Astrocyte of the cerebellum (primary cell): Measurements from ENCODE around the gene C3orf22.

Source experiments
- DNase-seq: peaks from one replicate; pipeline ENCODE4 v3.0.0-alpha.2; 2011; ENCODE audit warnings: low read depth
- H3K4me3 ChIP-seq: 2 replicates; pipeline ENCODE4 v1.5.1; 2011; ENCODE audit warnings: mild to moderate bottlenecking, low read depth, low read length, moderate library complexity
- in situ Hi-C: cut with HindIII; loops from 2 replicates; pipeline ENCODE4 v1.10.0; 2017; ENCODE audit warnings: low sequenced_read_pairs
- TF ChIP-seq, protein P1 (sequence below): IDR thresholded peaks from 2 replicates; pipeline ENCODE4 v1.5.1; 2012; ENCODE audit warnings: low read length, low read depth, moderate library complexity, mild to moderate bottlenecking; ENCODE audit errors: missing control alignments

C3orf22 gene

DNA sequence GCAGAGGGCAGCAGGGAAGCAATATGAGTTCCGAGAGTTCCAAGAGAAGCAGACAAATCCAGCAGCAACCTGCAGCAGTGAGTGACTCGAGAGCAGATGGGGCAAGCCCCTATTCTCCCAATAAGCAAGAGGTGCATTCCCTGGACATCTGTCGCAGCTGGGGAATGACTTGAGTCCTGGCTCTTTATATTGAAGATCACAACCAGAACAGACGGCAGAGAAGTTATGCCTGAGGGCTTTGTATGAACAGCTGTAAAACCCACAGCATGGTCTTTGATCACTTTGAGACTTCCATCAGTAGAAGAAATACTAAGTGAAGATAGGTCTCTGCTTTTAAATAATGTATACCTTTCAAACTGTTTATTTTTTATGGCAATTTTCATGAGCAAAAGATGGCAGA, 23.6 kb upstream of the C3orf22 start:
- in situ Hi-C loops = no loop called here
- TF ChIP-seq, protein P1, sequence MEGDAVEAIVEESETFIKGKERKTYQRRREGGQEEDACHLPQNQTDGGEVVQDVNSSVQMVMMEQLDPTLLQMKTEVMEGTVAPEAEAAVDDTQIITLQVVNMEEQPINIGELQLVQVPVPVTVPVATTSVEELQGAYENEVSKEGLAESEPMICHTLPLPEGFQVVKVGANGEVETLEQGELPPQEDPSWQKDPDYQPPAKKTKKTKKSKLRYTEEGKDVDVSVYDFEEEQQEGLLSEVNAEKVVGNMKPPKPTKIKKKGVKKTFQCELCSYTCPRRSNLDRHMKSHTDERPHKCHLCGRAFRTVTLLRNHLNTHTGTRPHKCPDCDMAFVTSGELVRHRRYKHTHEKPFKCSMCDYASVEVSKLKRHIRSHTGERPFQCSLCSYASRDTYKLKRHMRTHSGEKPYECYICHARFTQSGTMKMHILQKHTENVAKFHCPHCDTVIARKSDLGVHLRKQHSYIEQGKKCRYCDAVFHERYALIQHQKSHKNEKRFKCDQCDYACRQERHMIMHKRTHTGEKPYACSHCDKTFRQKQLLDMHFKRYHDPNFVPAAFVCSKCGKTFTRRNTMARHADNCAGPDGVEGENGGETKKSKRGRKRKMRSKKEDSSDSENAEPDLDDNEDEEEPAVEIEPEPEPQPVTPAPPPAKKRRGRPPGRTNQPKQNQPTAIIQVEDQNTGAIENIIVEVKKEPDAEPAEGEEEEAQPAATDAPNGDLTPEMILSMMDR = no peak
- no peak for DNase-seq
- no peak overlapping the region for H3K4me3 ChIP-seq

DNA sequence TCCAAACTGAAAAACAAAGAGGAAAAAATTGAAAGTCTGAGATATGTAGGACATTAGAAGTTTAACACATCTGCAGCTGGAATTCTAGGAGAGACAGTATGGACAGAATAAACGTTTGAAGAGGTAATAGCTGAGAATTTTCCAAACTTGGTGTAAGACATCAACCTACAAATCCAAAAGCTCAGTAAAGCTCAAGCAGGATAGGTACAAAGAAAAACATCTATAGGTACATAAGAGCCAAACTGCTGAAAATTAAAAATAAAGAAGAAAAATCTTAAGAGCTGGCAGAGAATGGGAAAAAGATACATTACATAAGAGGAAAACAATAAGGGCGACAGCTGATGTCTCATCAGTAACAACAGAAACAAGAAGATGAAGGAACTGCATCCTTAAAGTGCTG, 22.8 kb upstream of the C3orf22 start:
- in situ Hi-C loops = no loop called here

DNA sequence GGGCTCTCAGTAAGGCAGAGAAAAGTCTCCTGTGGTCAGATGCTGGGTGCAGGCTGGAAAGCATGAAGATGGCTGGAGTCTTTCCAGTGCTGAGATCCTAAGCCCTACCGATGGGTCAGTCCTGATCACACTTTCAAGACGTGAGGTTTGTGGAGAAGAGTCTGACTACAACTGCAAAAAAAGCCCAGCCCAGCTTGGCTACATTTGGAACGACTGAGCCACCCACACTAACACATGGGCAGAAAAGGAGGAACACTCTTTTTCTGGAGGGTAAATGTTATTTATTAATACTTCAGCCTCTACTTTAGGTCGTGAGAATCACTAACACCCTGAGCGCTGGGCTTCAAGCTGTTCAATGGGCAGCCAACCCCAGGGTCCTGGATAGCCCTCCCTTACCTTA, 22.0 kb upstream of the C3orf22 start:
- in situ Hi-C loops = no loop called here
- TF ChIP-seq, protein P1 = no peak

More for the DNA sequence above, 22.8 kb upstream of the C3orf22 start:
- no peak overlapping the region for H3K4me3 ChIP-seq
- DNase-seq = no peak
- TF ChIP-seq, protein P1 = no peak

DNA sequence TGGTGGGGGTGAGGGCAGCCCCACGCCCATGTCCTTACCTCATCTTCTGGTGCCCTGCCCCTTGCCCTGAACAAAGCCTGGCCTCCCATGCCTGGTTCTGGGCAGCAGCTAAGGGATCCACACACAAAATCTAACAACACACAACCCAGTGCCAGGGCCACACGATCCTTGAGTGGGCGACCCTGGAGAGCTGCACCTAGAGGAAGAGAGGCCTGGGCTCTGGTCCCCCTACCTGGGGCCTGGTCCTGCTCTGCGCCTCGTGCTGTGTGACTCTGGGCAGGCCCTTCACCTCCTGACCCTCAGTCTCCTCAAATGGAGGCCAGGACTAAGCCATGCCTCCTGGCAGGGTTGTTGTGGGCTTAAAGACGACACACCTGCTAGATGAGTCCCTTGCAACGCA, 20.0 kb upstream of the C3orf22 start:
- no peak overlapping the region for H3K4me3 ChIP-seq
- in situ Hi-C loops = no loop called here
- TF ChIP-seq, protein P1 = no peak
- DNase-seq = no peak

More for the DNA sequence above, 22.0 kb upstream of the C3orf22 start:
- no peak for DNase-seq
- H3K4me3 ChIP-seq = no peak overlapping the region

DNA sequence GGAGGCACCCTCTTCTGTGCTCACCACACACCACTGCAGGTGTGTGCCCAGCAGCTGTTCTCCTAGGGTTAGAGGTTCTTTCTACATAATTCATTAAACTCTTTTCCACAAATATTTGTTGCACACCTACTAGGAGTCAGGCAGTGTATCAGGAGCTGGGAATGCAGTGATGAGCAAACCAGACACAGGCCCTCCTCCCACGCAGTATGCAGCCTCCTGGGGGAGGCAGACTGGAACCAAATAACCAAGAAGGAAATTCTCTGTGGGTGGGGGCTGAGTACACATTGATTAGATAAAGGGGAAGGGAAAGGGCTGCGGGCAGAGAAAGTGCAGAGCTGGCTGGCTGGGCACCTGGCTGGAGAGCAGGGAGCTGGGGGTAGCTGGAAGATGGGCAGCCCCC, 18.5 kb upstream of the C3orf22 start:
- in situ Hi-C loops = no loop called here
- DNase-seq = no peak
- no peak overlapping the region for H3K4me3 ChIP-seq
- TF ChIP-seq, protein P1 = no peak

DNA sequence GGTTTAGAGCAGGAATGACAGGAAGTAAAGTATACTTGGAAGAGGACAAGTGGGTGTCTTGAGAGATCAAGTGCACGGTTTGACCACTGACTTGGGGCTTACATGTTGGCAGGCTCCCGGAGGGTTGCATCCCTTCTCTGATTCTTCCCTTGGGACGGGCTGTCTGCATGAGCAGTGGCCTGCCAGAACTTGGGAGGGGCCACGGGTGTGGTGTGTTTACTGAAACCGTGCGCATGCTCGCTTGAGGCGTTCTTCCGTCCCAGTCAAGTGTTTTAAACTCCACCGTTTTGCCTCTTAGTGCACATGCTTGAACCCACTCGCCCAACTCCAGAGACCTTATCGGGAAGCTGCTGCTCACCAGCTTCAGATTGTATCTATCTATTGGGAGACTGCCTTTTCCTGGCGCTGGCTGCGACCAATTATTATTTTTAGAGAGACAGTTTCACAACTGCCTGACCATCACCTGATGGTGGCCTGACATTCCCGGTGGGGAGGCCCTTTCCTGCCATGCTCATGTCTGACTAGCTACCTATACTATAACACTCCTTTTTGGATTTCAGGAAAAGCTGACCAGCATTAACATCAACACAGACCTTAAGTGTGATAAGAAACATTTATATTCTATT, 14.9 kb upstream of the C3orf22 start:
- no peak for DNase-seq
- TF ChIP-seq, protein P1 = no peak
- in situ Hi-C loops = no loop called here
- no peak overlapping the region for H3K4me3 ChIP-seq

DNA sequence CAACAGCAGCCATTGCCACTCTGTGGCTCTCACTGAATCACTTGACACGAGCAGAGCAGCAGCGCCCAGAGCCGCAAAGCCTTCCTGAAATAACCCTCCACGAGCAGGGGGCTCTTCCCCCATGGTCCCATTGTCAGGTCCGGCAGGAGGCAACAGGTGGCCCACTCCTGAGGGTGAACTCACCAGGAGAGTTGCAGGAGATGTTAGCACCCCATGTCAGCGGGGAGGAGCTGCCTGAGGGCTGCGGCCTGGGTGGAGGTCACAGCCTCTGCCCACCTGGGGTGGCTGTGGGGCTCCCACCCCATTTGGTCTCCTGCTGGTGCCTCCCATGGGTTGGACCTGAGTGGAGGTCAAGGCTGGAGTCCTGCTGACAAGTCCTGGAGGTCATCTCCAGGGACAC, 12.3 kb upstream of the C3orf22 start:
- TF ChIP-seq, protein P1 = no peak
- no peak for DNase-seq
- no peak overlapping the region for H3K4me3 ChIP-seq
- in situ Hi-C loops = no loop called here
